Tibial nerve (tissue), 4 donors: ENCODE data around the gene CACNA1H. TPM values are rescaled to one million over a fixed set of nuclear protein-coding genes. Genes with fewer than 3 reads are reported as not detected.

Experiments
- DNase-seq, 2 donors: peaks; one replicate each; pipeline ENCODE4 v3.0.0-alpha.2; 2019; ENCODE audit warnings: low spot score in 2 of 2
- H3K27ac ChIP-seq, 4 donors: fragments of 200-600 bp; sonication (generic) in 3 of 4; one replicate each; pipeline ENCODE4 v1.5.1; 2017 to 2019; ENCODE audit warnings: mild to moderate bottlenecking in 1 of 4
- H3K27me3 ChIP-seq, 2 donors: fragments of 200-600 bp; sonication (generic) in 1 of 2; one replicate each; pipeline versions ENCODE4 v1.5.1 to v1.6.0; 2017 to 2019
- H3K36me3 ChIP-seq, 3 donors: fragments of 200-600 bp; sonication (generic); one replicate each; pipeline ENCODE4 v1.5.1; 2018 to 2019
- H3K4me1 ChIP-seq, 4 donors: fragments of 200-600 bp; sonication (generic) in 3 of 4; one replicate each; pipeline ENCODE4 v1.5.1; 2017 to 2019
- H3K4me3 ChIP-seq, 4 donors: fragments of 200-600 bp; sonication (generic) in 3 of 4; one replicate each; pipeline ENCODE4 v1.5.1; 2017 to 2019; ENCODE audit warnings: mild to moderate bottlenecking in 1 of 4, moderate library complexity in 1 of 4
- H3K9me3 ChIP-seq, 4 donors: fragments of 200-600 bp; sonication (generic) in 3 of 4; one replicate each; pipeline ENCODE4 v1.5.1; 2017 to 2019
- EP300 ChIP-seq, 2 donors: sonication (generic); formaldehyde crosslinking; IDR thresholded peaks; one replicate each; pipeline ENCODE4 v1.6.1; 2017; ENCODE audit warnings: antibody characterized with exemption in 2 of 2, mild to moderate bottlenecking in 1 of 2
- POLR2A ChIP-seq, 2 donors: fragments of 450-650 bp; IDR thresholded peaks; one replicate each; pipeline ENCODE4 v1.6.1; 2017; ENCODE audit warnings: antibody characterized with exemption in 2 of 2, mild to moderate bottlenecking in 2 of 2, moderate library complexity in 2 of 2
- WGBS, 2 donors: methylation state at CpG; one replicate each; pipeline ENCODE4 v1.1.5; 2018; 5-methylcytosine and 5-hydroxymethylcytosine counted together
- total RNA-seq, 4 donors: library from RNA; depleted of rRNA; stranded (reverse); fragments of >200 nt; gene quantifications; one replicate each; pipeline ENCODE4 v1.1.0, GENCODE V29; 2016
- TF ChIP-seq, protein P1 (sequence below), 5 experiments: fragments of 200-600 bp in 3 of 5; fragments of 450-650 bp in 2 of 5; sonication (generic) in 3 of 5; IDR thresholded peaks; one replicate each; pipeline ENCODE4 v1.5.1; 2016 to 2019; ENCODE audit warnings: antibody characterized with exemption in 5 of 5, mild to moderate bottlenecking in 3 of 5, moderate library complexity in 2 of 5

Gene CACNA1H
- total RNA-seq, 4 donors from 2014 or later, result 3.8 to 12.0 (median 9.0) TPM

DNA sequence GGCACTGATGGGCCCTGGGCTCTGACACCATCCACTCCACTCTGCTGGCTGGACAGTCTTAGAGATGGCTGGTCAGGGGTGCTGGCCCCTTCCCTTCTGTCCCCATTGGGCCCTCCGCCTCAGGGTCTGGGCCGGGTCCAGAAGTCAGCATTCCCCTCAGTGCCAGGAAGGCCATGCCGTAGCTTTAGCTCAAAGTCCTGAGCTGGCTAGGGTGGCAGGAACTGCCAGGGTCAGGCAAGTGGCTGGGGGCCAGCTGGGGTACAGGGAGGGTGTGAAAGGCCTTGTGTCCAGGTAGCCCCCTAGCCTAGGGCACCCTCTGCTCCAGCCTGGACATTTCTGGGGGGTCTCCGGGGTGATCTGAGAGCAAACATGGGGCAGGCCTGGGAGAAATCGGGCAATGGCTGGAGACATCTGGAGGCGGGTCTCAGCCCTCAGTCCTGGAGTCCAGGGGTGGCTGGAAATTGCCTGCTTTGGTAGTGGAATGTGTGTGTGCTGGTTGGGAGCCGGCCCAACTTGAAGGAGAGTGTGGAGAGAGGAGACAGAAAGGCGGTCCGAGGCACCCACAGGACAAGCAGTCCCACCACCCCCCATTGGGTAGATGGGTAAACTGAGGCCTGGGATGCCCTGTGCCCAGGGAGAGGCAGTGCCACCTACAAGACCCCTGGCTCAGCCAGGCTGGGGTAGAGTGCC lies 39.6 kb downstream of the CACNA1H start:
- TF ChIP-seq EP300 (IDR thresholded peaks at IDR 0.05) (no peak), POLR2A (IDR thresholded peaks at IDR 0.05) (no peak)
- TF ChIP-seq, protein P1, sequence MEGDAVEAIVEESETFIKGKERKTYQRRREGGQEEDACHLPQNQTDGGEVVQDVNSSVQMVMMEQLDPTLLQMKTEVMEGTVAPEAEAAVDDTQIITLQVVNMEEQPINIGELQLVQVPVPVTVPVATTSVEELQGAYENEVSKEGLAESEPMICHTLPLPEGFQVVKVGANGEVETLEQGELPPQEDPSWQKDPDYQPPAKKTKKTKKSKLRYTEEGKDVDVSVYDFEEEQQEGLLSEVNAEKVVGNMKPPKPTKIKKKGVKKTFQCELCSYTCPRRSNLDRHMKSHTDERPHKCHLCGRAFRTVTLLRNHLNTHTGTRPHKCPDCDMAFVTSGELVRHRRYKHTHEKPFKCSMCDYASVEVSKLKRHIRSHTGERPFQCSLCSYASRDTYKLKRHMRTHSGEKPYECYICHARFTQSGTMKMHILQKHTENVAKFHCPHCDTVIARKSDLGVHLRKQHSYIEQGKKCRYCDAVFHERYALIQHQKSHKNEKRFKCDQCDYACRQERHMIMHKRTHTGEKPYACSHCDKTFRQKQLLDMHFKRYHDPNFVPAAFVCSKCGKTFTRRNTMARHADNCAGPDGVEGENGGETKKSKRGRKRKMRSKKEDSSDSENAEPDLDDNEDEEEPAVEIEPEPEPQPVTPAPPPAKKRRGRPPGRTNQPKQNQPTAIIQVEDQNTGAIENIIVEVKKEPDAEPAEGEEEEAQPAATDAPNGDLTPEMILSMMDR (IDR thresholded peaks at IDR 0.05), result no peak
- peaks cover 0 to 32% of the 10 kb centered on the region in 2 donors for H3K27me3 ChIP-seq
- H3K4me3 ChIP-seq, result no peak overlapping the region
- no peak overlapping the region for H3K27ac ChIP-seq
- H3K4me1 ChIP-seq, result peaks cover 0 to 6% (median 0%) of the 10 kb centered on the region in 4 donors
- no peaks in the 10 kb centered on the region for H3K36me3 ChIP-seq
- 61 to 79% methylated on average over 8 of the region's 9 CpGs for WGBS, 2 donors
- H3K9me3 ChIP-seq, result no peaks in the 10 kb centered on the region
- DNase-seq, result no peak

DNA sequence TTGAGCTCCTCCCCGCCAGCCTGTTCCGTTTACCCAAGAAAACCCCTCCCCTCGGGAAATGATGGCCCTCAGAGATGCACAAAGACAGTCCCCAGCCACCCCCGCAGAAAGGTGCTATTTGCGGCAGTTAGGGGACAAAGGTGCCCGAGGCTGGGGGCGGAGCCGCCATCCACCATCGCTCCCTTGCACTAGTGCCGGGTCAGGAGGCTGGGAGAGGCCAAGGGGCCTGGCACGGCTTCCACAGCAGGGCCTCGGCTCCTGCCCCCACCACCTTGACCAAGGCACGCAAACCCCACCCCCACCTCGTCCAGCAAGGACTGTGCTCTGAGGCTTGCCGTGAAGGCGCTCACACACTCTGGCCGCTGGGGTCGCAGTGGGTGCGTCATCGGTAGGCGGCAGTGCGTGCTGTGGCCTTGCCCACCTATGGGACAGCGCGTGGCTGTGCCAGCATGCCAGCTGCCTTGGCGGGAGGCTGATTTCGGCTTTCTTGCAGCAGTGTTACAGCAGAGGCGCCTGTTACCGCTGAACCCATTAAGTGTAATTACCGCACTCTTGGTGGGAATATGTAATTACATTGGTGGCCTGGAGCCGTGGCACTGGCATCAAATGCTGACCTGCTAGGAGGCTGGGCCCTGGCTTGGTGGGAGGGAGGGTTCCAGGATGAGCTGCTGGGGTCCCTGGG lies 40.4 kb downstream of the CACNA1H start:
- Histone ChIP-seq H3K27ac (no peak overlapping the region), H3K4me3 (no peak overlapping the region), H3K9me3 (no peaks in the 10 kb centered on the region), H3K27me3 (peaks cover 0 to 32% of the 10 kb centered on the region in 2 donors), H3K36me3 (no peaks in the 10 kb centered on the region), H3K4me1 (peaks cover 0 to 6% (median 0%) of the 10 kb centered on the region in 4 donors)
- 62 to 67% methylated on average over 25 to 29 of the region's 30 CpGs for WGBS, 2 donors
- no peak for TF ChIP-seq POLR2A (IDR thresholded peaks at IDR 0.05)
- no peak for DNase-seq

DNA sequence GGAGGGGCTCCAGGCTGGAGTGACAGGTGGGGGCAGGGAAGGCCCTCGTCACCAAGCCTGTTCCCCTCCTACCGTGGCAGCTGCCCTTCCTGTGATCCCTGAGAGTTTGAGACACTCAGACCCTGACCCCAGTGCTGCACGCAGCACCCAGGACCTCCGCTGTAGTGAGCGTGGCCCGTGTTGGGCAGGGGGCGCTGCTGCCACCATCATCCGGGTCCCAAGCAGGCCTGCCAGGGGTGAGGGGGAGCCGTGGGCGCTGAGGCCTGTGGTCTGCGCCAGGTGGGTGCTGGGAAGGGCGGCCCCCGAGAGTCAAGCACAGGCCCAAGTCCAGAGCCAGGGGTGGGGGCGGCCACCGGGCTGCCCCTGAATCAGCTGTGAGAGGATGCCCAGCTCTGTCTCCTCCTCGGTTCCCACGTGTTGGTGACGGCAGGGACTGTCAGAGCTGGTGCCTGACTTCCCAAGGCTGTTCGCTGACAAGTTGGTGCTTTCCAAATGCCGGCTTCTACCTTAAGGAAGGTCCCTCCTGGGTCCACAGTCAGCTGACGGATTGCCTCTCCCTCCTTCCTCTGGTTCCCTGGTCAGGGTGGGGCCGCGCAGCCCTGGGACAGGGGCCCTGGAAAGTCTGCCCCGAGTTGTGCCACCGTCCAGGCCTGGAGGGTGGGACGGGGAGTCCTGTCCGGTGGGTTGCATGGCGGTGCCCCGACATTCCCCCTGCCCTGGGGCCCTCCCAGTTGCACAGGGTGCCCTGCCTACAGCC lies 41.1 kb downstream of the CACNA1H start:
- Histone ChIP-seq H3K4me1 (peaks cover 0 to 6% (median 0%) of the 10 kb centered on the region in 4 donors), H3K27ac (no peak overlapping the region), H3K36me3 (no peaks in the 10 kb centered on the region), H3K27me3 (peaks cover 0 to 32% of the 10 kb centered on the region in 2 donors), H3K4me3 (no peak overlapping the region), H3K9me3 (no peaks in the 10 kb centered on the region)
- TF ChIP-seq POLR2A (IDR thresholded peaks at IDR 0.05) (no peak), EP300 (IDR thresholded peaks at IDR 0.05) (no peak)
- TF ChIP-seq, protein P1 (IDR thresholded peaks at IDR 0.05), result no peak
- no peak for DNase-seq
- 66 to 78% methylated on average over 14 to 25 of the region's 29 CpGs for WGBS, 2 donors

DNA sequence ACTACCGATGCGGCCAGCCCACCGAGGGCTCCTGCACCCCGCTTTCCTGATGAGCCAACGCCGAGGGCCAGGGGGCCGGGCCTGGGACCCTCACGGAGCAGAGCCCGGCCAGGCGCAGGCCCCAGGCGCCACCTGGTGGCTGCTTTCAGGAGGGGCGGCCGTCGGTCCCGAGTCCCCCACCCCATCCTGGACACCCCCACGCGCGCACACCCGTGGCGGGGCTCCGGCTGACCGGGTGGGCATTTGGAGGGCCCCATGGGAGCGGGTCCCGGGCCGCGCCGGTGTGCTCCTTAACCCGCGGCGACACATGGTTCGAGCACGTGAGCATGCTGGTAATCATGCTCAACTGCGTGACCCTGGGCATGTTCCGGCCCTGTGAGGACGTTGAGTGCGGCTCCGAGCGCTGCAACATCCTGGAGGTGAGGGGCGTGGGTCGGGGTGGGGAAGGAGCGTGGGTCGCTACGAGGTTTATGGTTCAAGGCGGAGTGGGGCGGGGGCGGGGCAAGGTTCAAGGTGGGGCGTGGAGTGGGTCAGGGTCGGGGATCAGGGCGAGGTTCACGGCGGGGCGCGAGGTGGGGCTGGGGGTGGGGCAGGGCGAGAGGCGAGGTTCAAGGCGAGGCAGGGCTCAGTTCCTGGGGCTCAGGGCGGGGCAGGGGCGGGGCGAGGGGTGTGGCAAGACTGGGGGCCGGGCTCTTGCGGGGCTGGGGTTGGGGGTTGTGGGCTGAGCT lies 41.9 kb downstream of the CACNA1H start:
- TF ChIP-seq, protein P1 (IDR thresholded peaks at IDR 0.05), result peak; percentile 31 to 69 (median 53)
- no peak for TF ChIP-seq POLR2A (IDR thresholded peaks at IDR 0.05)
- Histone ChIP-seq H3K4me3 (no peak overlapping the region), H3K9me3 (no peaks in the 10 kb centered on the region), H3K4me1 (peaks cover 0 to 6% (median 0%) of the 10 kb centered on the region in 4 donors), H3K36me3 (no peaks in the 10 kb centered on the region), H3K27ac (no peak overlapping the region), H3K27me3 (peaks cover 0 to 32% of the 10 kb centered on the region in 2 donors)
- WGBS, 2 donors, result 48 to 51% methylated on average over 40 to 44 of the region's 61 CpGs
- DNase-seq, result no peak

DNA sequence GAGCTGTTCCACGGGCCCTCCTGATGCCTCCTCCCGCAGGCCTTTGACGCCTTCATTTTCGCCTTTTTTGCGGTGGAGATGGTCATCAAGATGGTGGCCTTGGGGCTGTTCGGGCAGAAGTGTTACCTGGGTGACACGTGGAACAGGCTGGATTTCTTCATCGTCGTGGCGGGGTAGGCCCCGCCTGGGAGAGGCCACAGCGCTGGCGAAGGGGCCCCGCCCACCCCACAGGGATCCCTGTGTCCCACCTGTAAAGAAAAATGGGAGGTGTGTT lies 42.4 kb downstream of the CACNA1H start:
- TF ChIP-seq, protein P1 (IDR thresholded peaks at IDR 0.05), result no peak
- TF ChIP-seq EP300 (IDR thresholded peaks at IDR 0.05), result no peak
- H3K36me3 ChIP-seq, result no peaks in the 10 kb centered on the region
- 84% methylated on average over 10 to 14 of the region's 14 CpGs for WGBS, 2 donors
- H3K4me3 ChIP-seq, result no peak overlapping the region
- H3K27ac ChIP-seq, result no peak overlapping the region
- H3K4me1 ChIP-seq, result peaks cover 0 to 6% (median 0%) of the 10 kb centered on the region in 4 donors
- DNase-seq, result no peak
- no peaks in the 10 kb centered on the region for H3K9me3 ChIP-seq
- peaks cover 0 to 32% of the 10 kb centered on the region in 2 donors for H3K27me3 ChIP-seq
